GM21515 (cell line): Measurements from ENCODE around the gene BFSP2.
"Not testable (repeated sequence)": the region's sequence is repeated elsewhere in the genome, so short reads cannot be mapped to it uniquely, and the experiment has no call there.

Source experiments
- ATAC-seq: cut with Tn5 transposase; IDR thresholded peaks from one replicate; pipeline ENCODE4 v1.9.1; 2021; ENCODE audit not compliant: unreplicated experiment

BFSP2 gene

DNA sequence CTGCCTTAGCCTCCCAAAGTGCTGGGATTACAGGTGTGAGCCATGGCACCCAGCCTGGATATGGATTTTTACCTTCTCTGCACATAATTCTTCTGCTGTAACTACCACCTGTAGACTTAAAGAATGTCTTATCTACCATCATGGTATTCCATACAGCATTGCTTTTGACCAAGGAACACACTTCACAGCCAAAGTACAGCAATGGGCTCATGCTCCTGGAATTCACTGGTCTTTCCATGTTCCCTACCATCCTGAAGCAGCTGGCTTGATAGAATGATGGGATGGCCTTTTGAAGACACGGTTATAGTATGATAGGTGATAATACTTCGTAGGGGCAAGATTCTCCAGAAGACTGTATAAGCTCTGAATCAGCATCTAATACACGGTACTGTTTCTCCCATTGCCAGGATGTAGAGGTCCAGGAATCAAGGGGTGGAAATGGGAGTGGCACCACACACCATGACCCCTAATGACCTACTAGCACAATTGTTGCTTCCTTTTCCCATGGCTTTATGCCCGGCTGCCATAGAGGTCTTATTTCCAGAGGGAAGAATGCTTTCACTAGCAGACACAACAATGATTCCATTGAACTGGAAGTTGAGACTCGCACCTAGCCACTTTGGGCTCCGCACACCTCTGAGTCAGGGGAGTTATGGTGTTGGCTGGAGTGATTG, 112.7 kb downstream of the BFSP2 start:
- no peak for ATAC-seq

DNA sequence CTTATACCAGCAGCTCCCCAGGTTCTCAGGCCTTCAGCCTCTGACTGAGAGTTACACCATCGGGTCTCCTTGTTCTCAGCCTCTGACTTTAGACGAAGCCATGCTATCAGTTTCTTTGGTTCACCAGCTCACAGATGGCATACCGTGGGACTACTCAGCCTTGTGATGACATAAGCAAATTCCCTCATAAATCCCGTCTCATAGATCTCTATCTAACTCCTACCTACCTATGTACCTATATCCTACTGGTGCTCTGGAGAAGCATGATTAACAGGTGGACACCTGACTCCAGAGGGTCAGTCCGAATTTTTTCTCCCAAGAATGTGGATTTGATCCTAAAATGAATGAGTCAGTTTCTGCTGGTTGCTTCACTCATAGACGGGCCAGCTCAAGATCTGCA, 114.6 kb downstream of the BFSP2 start:
- ATAC-seq = no peak

DNA sequence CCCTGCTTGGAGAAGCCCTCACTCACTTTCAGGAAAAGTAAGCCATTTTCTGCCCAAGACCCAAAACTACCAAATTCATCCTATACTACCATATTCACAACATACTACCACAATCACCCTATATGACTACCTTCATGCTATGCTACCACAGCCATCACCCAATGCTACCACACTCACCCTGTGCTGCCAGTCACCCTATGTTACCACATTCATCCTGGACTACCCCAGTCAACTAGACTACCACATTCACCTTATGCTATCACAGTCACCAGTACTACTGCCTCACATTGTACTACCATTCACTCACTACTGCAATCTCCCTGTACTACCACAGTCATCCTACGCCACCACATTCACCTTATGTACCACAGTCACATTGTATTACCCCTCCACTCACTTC, 115.3 kb downstream of the BFSP2 start:
- no peak for ATAC-seq

DNA sequence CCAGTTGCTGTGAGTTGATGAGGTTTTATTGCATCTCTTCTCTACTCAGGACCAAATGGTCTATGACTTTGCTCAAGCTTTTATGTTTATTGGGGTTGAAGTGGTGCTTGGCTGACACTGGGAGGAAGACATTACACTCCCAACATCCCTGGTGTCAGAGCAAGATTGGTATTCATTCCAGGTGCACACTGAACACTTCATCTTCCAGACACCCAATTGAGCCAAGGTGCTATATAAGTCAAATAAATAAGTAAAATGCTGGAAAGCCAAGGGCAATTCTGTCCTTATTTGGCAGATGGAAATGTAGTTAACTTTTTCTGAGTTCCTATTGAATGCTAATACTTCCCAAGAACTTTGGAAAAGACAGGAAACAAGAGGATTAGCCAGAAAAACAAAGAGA, 120.4 kb downstream of the BFSP2 start:
- no peak for ATAC-seq

DNA sequence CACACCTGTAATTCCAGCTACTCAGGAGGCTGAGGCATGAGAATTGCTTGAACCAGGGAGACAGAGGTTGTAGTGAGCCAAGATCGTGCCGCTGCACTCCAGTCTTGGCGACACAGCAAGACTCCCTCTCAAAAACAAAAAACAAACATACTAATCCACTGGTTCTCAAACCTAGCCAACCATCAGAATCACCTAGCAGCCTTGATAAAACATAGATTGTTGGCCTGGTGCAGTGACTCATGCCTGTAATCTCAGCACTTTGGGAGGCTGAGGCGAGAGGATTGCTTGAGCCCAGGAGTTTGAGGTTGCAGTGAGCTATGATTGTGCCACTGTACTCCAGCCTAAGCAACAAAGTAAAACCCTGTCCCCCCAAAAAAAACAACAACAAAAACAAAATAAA, 121.1 kb downstream of the BFSP2 start:
- not testable (repeated sequence) for ATAC-seq

DNA sequence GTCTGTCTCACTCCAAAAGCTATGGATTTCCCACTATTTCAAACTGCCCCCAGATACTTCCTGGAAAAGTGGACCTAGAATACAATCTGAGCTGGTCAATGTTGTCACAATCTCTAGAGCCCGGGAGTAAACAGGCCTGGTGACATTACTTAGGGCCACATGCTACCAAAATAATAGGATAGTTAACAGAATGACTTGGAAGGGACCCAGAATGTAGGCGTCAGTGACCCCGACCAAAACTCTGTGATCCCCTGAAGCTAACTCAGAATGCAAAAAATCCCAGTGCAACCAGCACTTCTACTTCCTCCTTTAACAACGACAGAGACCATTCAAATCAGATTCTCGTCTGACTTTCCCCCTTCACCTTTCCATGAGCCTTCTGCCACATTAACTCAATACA, 122.1 kb downstream of the BFSP2 start:
- no peak for ATAC-seq

DNA sequence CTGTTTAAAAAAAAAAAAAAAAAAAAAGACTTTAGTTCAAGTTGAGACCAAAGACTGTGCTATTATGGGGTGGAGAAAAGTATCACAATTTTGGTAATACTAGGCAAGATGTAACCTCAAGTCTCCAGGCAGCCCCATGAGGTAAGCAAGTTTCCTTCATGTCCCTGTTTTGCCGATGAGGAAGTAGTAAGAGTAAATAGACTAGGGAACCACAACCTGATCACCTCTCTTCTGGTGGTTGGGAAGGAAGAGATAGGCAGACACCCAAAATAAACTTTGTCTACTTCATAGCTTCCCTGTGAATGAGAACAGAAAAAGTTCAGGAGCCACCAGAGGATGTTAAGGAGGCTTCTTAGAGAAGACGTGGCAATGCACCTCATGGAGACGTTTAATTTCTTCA, 123.9 kb downstream of the BFSP2 start:
- not testable (repeated sequence) for ATAC-seq
